Coronary artery (tissue), 2 donors: ENCODE measurements around the gene TRIM29.

Source experiments
- DNase-seq: peaks from one replicate; pipeline ENCODE4 v3.0.0-alpha.2; 2017; ENCODE audit warnings: low spot score
- H3K27ac ChIP-seq, 2 donors: fragments of 200-600 bp; sonication (generic); one replicate each; pipeline ENCODE4 v1.5.1; 2016 to 2019
- H3K4me3 ChIP-seq: fragments of 200-600 bp; sonication (generic); 2 replicates; pipeline ENCODE4 v1.5.1; 2016; ENCODE audit warnings: mild to moderate bottlenecking, moderate library complexity
- TF ChIP-seq, protein P1 (sequence below): fragments of 200-600 bp; sonication (generic); IDR thresholded peaks from one replicate; pipeline ENCODE4 v1.5.1; 2019; ENCODE audit warnings: antibody characterized with exemption

The TRIM29 gene

DNA sequence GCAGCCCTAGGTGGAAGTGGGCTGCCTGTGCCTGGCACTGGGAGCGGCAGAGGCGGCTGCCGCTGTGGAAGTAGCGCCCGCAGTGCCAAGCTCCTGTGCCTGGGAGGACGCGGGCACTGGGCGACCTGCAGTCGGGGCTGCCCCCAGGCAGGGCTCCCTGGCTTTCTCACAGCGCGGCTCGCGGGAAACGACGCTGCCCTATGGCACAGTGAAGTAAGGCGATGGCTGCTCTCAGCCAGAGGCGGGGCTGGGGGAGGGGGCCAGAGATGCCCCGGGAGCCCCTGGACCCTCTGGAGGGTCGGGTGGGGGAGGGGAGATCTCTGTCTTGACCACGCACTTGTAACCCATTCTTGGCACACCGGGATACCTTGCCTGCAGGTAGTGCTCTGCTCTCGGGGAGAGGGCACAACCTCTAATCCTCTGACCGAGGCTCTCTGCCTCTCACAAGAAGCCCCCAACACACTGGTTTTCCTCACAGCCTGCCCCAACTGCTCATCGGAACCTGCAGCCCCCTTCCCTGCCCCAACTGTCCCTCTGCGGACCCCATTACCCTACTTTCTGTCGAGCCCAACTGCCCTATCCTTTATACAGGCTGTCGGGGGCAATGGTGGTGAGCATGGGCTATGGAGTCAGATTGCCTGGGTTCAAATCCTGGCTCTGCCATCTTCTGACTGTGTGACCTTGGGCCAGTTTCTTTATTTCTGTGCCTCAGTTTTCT, 32.2 kb upstream of the TRIM29 start:
- TF ChIP-seq, protein P1, sequence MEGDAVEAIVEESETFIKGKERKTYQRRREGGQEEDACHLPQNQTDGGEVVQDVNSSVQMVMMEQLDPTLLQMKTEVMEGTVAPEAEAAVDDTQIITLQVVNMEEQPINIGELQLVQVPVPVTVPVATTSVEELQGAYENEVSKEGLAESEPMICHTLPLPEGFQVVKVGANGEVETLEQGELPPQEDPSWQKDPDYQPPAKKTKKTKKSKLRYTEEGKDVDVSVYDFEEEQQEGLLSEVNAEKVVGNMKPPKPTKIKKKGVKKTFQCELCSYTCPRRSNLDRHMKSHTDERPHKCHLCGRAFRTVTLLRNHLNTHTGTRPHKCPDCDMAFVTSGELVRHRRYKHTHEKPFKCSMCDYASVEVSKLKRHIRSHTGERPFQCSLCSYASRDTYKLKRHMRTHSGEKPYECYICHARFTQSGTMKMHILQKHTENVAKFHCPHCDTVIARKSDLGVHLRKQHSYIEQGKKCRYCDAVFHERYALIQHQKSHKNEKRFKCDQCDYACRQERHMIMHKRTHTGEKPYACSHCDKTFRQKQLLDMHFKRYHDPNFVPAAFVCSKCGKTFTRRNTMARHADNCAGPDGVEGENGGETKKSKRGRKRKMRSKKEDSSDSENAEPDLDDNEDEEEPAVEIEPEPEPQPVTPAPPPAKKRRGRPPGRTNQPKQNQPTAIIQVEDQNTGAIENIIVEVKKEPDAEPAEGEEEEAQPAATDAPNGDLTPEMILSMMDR: no peak
- Histone ChIP-seq H3K27ac (no peak overlapping the region), H3K4me3 (peak overlapping the region; percentile 71)
- DNase-seq: peak; percentile 69

DNA sequence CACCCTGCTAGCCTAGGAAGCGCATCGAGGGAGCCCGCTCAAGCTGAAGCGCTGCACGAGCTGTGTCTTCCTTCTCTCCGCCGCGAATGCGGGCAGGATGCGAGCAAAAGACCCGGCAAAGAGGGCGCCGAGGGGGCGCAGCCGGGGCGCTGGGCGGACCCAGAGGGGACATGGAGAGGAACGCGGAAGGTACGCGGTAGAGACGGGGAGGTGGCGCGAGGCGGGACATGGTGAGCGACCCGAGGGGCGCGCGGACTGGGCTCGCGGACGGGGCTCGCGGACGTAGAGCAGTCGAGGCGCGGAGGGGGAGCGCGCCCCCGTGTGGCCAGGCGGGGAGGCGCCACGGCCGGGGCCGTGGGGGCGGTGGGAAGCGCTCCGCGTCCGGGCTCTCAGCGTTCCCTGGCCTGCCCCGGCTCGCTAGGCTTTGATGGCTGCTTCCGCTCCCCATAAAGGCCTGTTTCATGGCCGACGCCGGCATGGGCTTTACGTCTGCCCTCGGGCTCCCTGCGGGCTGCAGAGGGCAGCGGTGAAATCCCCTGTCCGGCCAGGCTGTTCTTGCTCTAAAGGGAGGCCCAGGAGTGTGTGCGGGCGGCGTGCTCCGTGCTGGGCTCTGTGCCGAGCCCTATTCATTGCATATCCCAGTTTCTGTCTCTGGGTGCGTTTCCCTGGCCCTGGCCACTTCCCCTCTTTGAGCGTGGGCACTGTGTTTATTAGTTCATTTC, 31.2 kb upstream of the TRIM29 start:
- Histone ChIP-seq H3K27ac (peak overlapping the region in 1 of 2 donors; percentile 9), H3K4me3 (peak overlapping the region; percentile 71)
- DNase-seq: peak; percentile 77
- TF ChIP-seq, protein P1: peak; percentile 99

DNA sequence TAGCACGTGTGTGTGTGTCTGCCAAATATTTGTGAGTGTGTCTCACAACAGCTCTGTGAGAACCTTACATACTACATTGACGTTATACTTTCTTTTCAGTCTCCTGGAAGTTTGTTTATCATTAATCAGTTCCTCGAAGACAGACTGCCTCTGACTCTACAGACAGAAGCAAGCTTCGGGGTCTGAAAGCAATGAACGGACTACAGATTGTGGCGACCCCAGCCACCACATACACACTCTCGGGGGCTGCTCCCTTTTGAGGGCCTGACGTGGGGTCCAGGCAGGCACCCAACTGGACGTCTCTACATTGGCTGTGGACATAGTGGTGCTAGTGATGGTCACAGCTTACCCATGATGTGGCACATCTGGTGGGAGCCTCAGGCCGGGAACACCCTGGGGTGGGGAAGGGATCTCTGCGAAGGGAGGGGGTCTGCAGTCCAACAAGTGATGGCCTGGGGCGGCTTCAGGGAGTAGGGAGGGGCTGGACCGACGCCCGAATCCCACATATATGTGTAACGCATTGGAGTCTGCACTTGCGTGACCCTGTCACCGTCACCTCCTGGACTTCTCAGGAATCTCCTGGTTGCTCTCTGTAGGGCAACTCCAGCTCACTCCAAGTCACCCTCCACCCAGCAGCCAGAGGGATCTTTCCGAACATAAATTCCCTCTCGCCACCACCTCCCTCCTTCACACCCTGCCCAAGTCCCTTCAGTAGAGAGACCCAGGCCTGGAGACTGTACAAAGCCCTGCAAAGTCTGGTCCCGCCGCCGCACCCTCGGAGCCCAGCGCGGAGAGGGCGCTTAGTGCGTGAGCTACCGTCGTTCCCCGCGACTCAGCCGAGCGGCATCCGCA, 30.4 kb upstream of the TRIM29 start:
- TF ChIP-seq, protein P1: no peak
- H3K27ac ChIP-seq: peak overlapping the region in 1 of 2 donors; percentile 9
- peak; percentile 68 for DNase-seq
- H3K4me3 ChIP-seq: peak overlapping the region; percentile 71

DNA sequence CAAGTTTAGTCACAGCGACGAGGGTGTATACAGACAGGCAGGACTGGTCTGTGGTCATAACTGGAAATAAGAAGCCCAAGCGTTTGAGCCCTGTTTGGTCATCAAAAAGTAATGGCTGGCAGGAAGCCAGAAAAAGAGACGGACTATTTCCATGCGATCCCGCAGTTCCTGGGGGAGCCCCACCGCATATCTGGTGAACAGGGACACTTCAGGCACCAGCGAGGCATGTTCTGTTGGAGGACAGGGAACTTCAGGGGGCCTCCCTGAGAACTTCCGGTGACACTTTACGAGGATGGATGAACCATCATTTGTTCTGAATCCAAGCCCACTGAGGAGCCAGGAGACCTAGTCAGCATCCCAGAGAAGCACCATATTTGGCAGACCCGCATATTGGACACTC, 29.7 kb upstream of the TRIM29 start:
- DNase-seq: peak; percentile 28

DNA sequence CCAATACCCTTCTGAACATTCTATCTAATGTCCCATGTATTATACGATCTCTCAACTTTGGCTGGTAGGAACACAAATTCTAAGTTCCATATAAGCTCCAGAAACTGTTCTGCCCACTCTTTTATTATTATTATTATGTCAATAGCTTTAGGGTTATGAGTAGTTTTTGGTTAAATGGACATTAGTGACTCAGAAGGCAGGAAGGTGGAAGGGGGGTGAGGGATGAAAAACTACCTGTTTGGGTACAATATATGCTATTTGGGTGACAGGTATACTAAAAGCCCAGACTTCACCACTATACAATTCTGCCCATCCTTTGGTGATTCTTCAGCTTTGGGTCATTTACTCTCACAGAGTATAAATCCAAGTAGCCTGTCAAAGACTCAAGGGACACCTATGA, 22.5 kb upstream of the TRIM29 start:
- Histone ChIP-seq H3K27ac (no peak overlapping the region), H3K4me3 (no peak overlapping the region)
- TF ChIP-seq, protein P1: no peak
- DNase-seq: no peak

More for the DNA sequence above, 29.7 kb upstream of the TRIM29 start:
- Histone ChIP-seq H3K27ac (no peak overlapping the region), H3K4me3 (no peak overlapping the region)
- TF ChIP-seq, protein P1: no peak

DNA sequence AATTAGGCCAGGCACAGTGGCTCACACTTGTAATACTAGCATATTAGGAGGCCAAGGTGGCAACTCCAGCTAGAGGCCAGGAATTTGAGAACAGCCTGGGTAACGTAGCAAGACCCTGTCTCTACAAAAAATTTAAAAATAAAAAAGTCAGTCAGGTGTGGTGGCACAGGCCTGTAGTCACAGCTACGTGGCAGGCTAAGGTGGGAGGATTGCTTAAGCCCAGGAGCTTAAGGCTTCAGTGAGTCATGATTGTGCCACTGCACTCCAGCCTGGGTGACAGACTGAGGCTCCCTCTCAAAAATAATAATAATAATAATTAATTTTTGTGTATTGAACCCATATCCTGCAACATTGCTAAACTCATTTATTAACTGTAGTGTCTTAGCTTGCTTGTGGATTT, 15.3 kb upstream of the TRIM29 start:
- Histone ChIP-seq H3K27ac (no peak overlapping the region), H3K4me3 (no peak overlapping the region)
- no peak for DNase-seq
- TF ChIP-seq, protein P1: no peak
